Endothelial cell of umbilical vein (primary cell): Measurements from ENCODE around the gene RASAL1. TPM values are rescaled to one million over a fixed set of nuclear protein-coding genes. Genes with fewer than 3 reads are reported as not detected.

ENCODE experiments used
- BruUV-seq: library from RNA; stranded (reverse); fragments of 400-500 nt; replicated peaks from 2 replicates; lab custom pipeline; 2021; lab: Mats Ljungman, UMichigan
- CTCF ChIA-PET: fragments of 300-600, 350-600 bp; sonication (Branson Sonifier 250); formaldehyde crosslinking; loops from one replicate; lab custom pipeline; 2021; ENCODE audit warnings: antibody characterized with exemption, inconsistent platforms; lab: Charles Lee
- POLR2A ChIA-PET: fragments of 300-600, 350-600 bp; sonication (Branson Sonifier 250); formaldehyde crosslinking; loops from one replicate; lab custom pipeline; 2021; ENCODE audit warnings: antibody characterized with exemption, inconsistent platforms; lab: Charles Lee
- DNase-seq: peaks from one replicate; pipeline ENCODE4 v3.0.0-alpha.2; 2011; ENCODE audit warnings: low read depth, low spot score
- FAIRE-seq: peaks from 2 replicates; lab custom pipeline; 2011; peaks lifted over from hg19 to GRCh38; lab: Jason Lieb, UNC
- H2AFZ ChIP-seq: 2 replicates; pipeline ENCODE4 v1.6.0; 2012; ENCODE audit warnings: low read depth, low read length, control low read depth, inconsistent platforms
- H3K27ac ChIP-seq: 2 replicates; pipeline ENCODE4 v1.5.1; 2011; ENCODE audit warnings: low read depth, mild to moderate bottlenecking, control low read depth, low read length, moderate library complexity; ENCODE audit not compliant: insufficient read depth
- H3K27me3 ChIP-seq, 2 experiments: 2 replicates each; pipeline versions ENCODE4 v1.6.0 to v1.6.1; 2011; ENCODE audit warnings: low read length in 2 of 2, mixed read lengths in 1 of 2; ENCODE audit not compliant: control insufficient read depth in 2 of 2, insufficient read depth in 2 of 2
- H3K36me3 ChIP-seq, 2 experiments: 2 replicates in 1 of 2; 3 replicates in 1 of 2; pipeline ENCODE4 v1.5.1; 2011; ENCODE audit warnings: low read length in 2 of 2, mild to moderate bottlenecking in 1 of 2, moderate library complexity in 1 of 2; ENCODE audit not compliant: control insufficient read depth in 2 of 2, insufficient read depth in 2 of 2; ENCODE audit errors: extremely low read depth in 1 of 2
- H3K4me1 ChIP-seq: 3 replicates; pipeline ENCODE4 v1.5.1; 2011; ENCODE audit warnings: mild to moderate bottlenecking, low read length; ENCODE audit not compliant: control insufficient read depth, insufficient read depth; ENCODE audit errors: extremely low read depth
- H3K4me2 ChIP-seq: 2 replicates; pipeline ENCODE4 v1.6.1; 2011; ENCODE audit warnings: low read length, control low read depth, mixed read lengths; ENCODE audit not compliant: insufficient read depth
- H3K4me3 ChIP-seq, 3 experiments: fragments of 200-600 bp in 1 of 3; sonication (generic), shearing (Covaris generic) in 1 of 3; replicated peaks in 1 of 3; 2 replicates each; pipeline ENCODE4 v1.5.1; 2011 to 2016; ENCODE audit warnings: control low read depth in 3 of 3, low read length in 3 of 3, mild to moderate bottlenecking in 2 of 3, inconsistent platforms in 1 of 3, low read depth in 1 of 3, moderate library complexity in 1 of 3; ENCODE audit not compliant: insufficient read depth in 1 of 3
- H3K79me2 ChIP-seq: 2 replicates; pipeline ENCODE4 v1.6.0; 2012; ENCODE audit warnings: low read length, inconsistent platforms; ENCODE audit not compliant: control insufficient read depth, insufficient read depth
- H3K9ac ChIP-seq: replicated peaks from 2 replicates; pipeline ENCODE3; 2011; ENCODE audit warnings: low read length, control low read depth; ENCODE audit not compliant: insufficient read depth; ENCODE audit errors: extremely low read depth
- H3K9me1 ChIP-seq: replicated peaks from 3 replicates; pipeline ENCODE4 v1.6.0; 2011; ENCODE audit warnings: mild to moderate bottlenecking, low read length; ENCODE audit not compliant: control insufficient read depth, insufficient read depth; ENCODE audit errors: extremely low read depth
- H3K9me3 ChIP-seq: replicated peaks from 2 replicates; pipeline ENCODE4 v1.5.1; 2012; ENCODE audit warnings: low read length, inconsistent platforms; ENCODE audit not compliant: control insufficient read depth, insufficient read depth
- H4K20me1 ChIP-seq: replicated peaks from 2 replicates; pipeline ENCODE3; 2011; ENCODE audit warnings: mild to moderate bottlenecking, low read length; ENCODE audit not compliant: control insufficient read depth, insufficient read depth; ENCODE audit errors: extremely low read depth
- CTCF ChIP-seq, 2 donors: IDR thresholded peaks; 1 replicate in 1 of 2; 2 replicates in 1 of 2; pipeline ENCODE4 v1.5.1; 2011; ENCODE audit warnings: low read length in 2 of 2, mild to moderate bottlenecking in 2 of 2, moderate library complexity in 2 of 2, control low read depth in 1 of 2, inconsistent platforms in 1 of 2, low read depth in 1 of 2; ENCODE audit not compliant: insufficient read depth in 1 of 2; ENCODE audit errors: extremely low read depth in 1 of 2
- EZH2 ChIP-seq: IDR thresholded peaks from 2 replicates; pipeline ENCODE4 v1.6.1; 2012; ENCODE audit warnings: borderline replicate concordance, low read depth, mild to moderate bottlenecking, moderate library complexity, low read length, inconsistent platforms; ENCODE audit not compliant: severe bottlenecking
- JUN ChIP-seq: IDR thresholded peaks from 2 replicates; pipeline ENCODE4 v1.6.1; 2011; ENCODE audit warnings: borderline replicate concordance, low read depth; ENCODE audit not compliant: insufficient read length, insufficient read depth
- MAX ChIP-seq: IDR thresholded peaks from 2 replicates; pipeline ENCODE4 v1.6.1; 2011; ENCODE audit not compliant: insufficient read depth, insufficient read length
- POLR2A ChIP-seq: IDR thresholded peaks from 2 replicates; pipeline ENCODE4 v1.6.1; 2012; ENCODE audit warnings: low read depth, mild to moderate bottlenecking, control low read depth, low read length
- POLR2AphosphoS5 ChIP-seq: IDR thresholded peaks from 2 replicates; pipeline ENCODE4 v1.6.1; 2012; ENCODE audit warnings: low read depth, mild to moderate bottlenecking, control low read depth, low read length, moderate library complexity; ENCODE audit not compliant: insufficient read depth
- dilution Hi-C: fragments of 300-500 bp; cut with MboI; formaldehyde crosslinking; loops from one replicate; pipeline ENCODE4 v1.15.0; 2019; ENCODE audit warnings: low sequenced_read_pairs; ENCODE audit not compliant: extremely low pct_ligation_motif_present
- intact Hi-C: fragments of 100-400 bp; cut with micrococcal nuclease; formaldehyde crosslinking; loops from one replicate; pipeline ENCODE4 v1.10.0; 2022
- polyA plus RNA-seq, 4 experiments: library from polyadenylated mRNA; depleted of rRNA in 3 of 4; stranded (reverse) in 3 of 4; unstranded in 1 of 4; fragments of >200 nt; gene quantifications; 2 replicates each; pipeline versions ENCODE4 v1.2.1 to v1.2.3, GENCODE V29; 2011 to 2012; ENCODE audit warnings: missing spikeins in 1 of 4
- total RNA-seq: library from RNA; stranded (reverse); gene quantifications from 2 replicates; pipeline ENCODE4 v1.2.3, GENCODE V29; 2021

RASAL1 gene
- total and polyA plus RNA-seq, 2 donors (not counting 3 experiments of a cell fraction or from before 2014, with no cell fraction given): not detected

GRCh38 chr12:113155060-113155459 lies 19.5 kb upstream of the RASAL1 start:
- no peaks in the 10 kb centered on the region for H4K20me1 ChIP-seq
- no peak for DNase-seq
- CTCF ChIA-PET: interaction anchor here (0.7 to 5.9 kb wide), 4 partner anchors 9 to 1163 kb away, joined by 3 to 114 read pairs (median 19); no protein-coding TSS in a partner anchor
- H3K27me3 ChIP-seq: peaks cover 22 to 26% of the 10 kb centered on the region in 2 experiments
- H3K9me3 ChIP-seq: no peaks in the 10 kb centered on the region
- no peak for TF ChIP-seq MAX
- no peak for TF ChIP-seq JUN
- no peak for TF ChIP-seq POLR2A
- TF ChIP-seq POLR2AphosphoS5: no peak
- POLR2A ChIA-PET: no interaction called here
- FAIRE-seq: no peak
- H3K79me2 ChIP-seq: no peaks in the 10 kb centered on the region
- H3K9me1 ChIP-seq: no peaks in the 10 kb centered on the region
- BruUV-seq: no TSS peak
- H2AFZ ChIP-seq: no peak overlapping the region
- dilution Hi-C loops (no loop called here), intact Hi-C loops (no loop called here)
- H3K9ac ChIP-seq: no peak overlapping the region
- H3K36me3 ChIP-seq: peaks cover 3 to 17% of the 10 kb centered on the region in 2 experiments
- no peak overlapping the region for H3K4me2 ChIP-seq
- no peaks in the 10 kb centered on the region for H3K4me1 ChIP-seq
- no peak overlapping the region for H3K4me3 ChIP-seq
- H3K27ac ChIP-seq: no peak overlapping the region

- Histone ChIP-seq H3K79me2 (no peaks in the 10 kb centered on the region), H3K9me3 (no peaks in the 10 kb centered on the region), H4K20me1 (no peaks in the 10 kb centered on the region), H2AFZ (no peak overlapping the region), H3K4me3 (no peak overlapping the region), H3K4me1 (no peaks in the 10 kb centered on the region), H3K4me2 (no peak overlapping the region), H3K27me3 (peaks cover 22 to 29% of the 10 kb centered on the region in 2 experiments), H3K36me3 (peaks cover 3 to 13% of the 10 kb centered on the region in 2 experiments), H3K9ac (no peak overlapping the region), H3K27ac (no peak overlapping the region), H3K9me1 (no peaks in the 10 kb centered on the region)
- intact Hi-C loops (loop anchor here (5.0 kb wide), 1 partner anchor 57 kb away; no protein-coding TSS in a partner anchor), dilution Hi-C loops (no loop called here)
- BruUV-seq: no TSS peak
- CTCF ChIA-PET: interaction anchor here (0.6 to 5.9 kb wide), 4 partner anchors 10 to 161 kb away, joined by 4 to 114 read pairs (median 19); no protein-coding TSS in a partner anchor
- DNase-seq: peak; percentile 22
- POLR2A ChIA-PET: no interaction called here
- TF ChIP-seq EZH2 (peak; percentile 60), CTCF (IDR thresholded peaks at IDR 0.05; ENCODE audit: extremely low read depth in 1 of 2, insufficient read depth in 1 of 2, low read depth in 1 of 2, low read length in 2 of 2) (no peak)
- no peak for FAIRE-seq
Observed at GRCh38 chr12:113154351-113154973, 18.9 kb upstream of the RASAL1 start.
